ENCODE data around the gene HDAC9.

The HDAC9 gene

GRCh38 chr7:18590744-18591340 lies 95.3 kb downstream of the HDAC9 start:
- no CpG with 5 or more reads among the region's 1 CpG for WGBS
- Histone ChIP-seq H3K14ac (ENCODE audit: low read length in 2 of 2) (no peak overlapping the region), H3K4me2 (ENCODE audit: low read length, poor library complexity, severe bottlenecking) (no peak overlapping the region), H2AK5ac (ENCODE audit: low read length, severe bottlenecking) (no peak overlapping the region), H2AFZ (ENCODE audit: low read depth, low read length) (no peak overlapping the region), H3K9ac (ENCODE audit: low read length) (peak overlapping the region; percentile 28), H2BK120ac (ENCODE audit: low read depth, low read length) (no peak overlapping the region), H3K23ac (ENCODE audit: low read length in 2 of 2) (no peak overlapping the region), H3K27ac (ENCODE audit: low read length, poor library complexity, severe bottlenecking) (no peak overlapping the region), H4K91ac (ENCODE audit: low read length) (no peak overlapping the region), H3K79me1 (replicated peaks; ENCODE audit: low read length, poor library complexity, severe bottlenecking) (peaks cover 4% of the 10 kb centered on the region), H3K4me3 (ENCODE audit: insufficient read depth in 1 of 2, low read depth in 1 of 2, low read length in 2 of 2) (no peak overlapping the region), H3K18ac (ENCODE audit: low read depth in 1 of 2, low read length in 2 of 2) (no peak overlapping the region), H3K27me3 (ENCODE audit: control insufficient read depth in 1 of 2, insufficient read depth in 1 of 2, low read length in 2 of 2) (no peaks in the 10 kb centered on the region), H3K36me3 (ENCODE audit: control insufficient read depth in 1 of 2, insufficient read depth in 2 of 2, low read depth in 1 of 2, low read length in 2 of 2) (peaks cover 0 to 24% of the 10 kb centered on the region in 2 experiments), H2BK5ac (ENCODE audit: low read depth, low read length, poor library complexity, severe bottlenecking) (no peak overlapping the region), H4K8ac (ENCODE audit: low read length) (no peak overlapping the region), H3K9me3 (ENCODE audit: control insufficient read depth, low read length) (no peaks in the 10 kb centered on the region), H3K4ac (ENCODE audit: low read depth in 1 of 2, low read length in 2 of 2) (no peak overlapping the region), H3K4me1 (ENCODE audit: control insufficient read depth, insufficient read depth, low read depth, low read length) (no peaks in the 10 kb centered on the region), H2BK15ac (ENCODE audit: low read depth, poor library complexity, severe bottlenecking) (no peak overlapping the region), H2BK12ac (ENCODE audit: low read length in 2 of 2) (no peak overlapping the region)
- DNase-seq: peak; percentile 61

- H4K91ac ChIP-seq (ENCODE audit: low read length): no peak overlapping the region
- no peak overlapping the region for H3K23ac ChIP-seq (ENCODE audit: low read length in 2 of 2)
- no peak overlapping the region for H4K8ac ChIP-seq (ENCODE audit: low read length)
- peaks cover 1 to 33% of the 10 kb centered on the region in 2 experiments for H3K36me3 ChIP-seq (ENCODE audit: control insufficient read depth in 1 of 2, insufficient read depth in 2 of 2, low read depth in 1 of 2, low read length in 2 of 2)
- no peak overlapping the region for H2AFZ ChIP-seq (ENCODE audit: low read depth, low read length)
- no peak overlapping the region for H3K9ac ChIP-seq (ENCODE audit: low read length)
- H2BK12ac ChIP-seq (ENCODE audit: low read length in 2 of 2): no peak overlapping the region
- no peak overlapping the region for H2BK5ac ChIP-seq (ENCODE audit: low read depth, low read length, poor library complexity, severe bottlenecking)
- H3K18ac ChIP-seq (ENCODE audit: low read depth in 1 of 2, low read length in 2 of 2): no peak overlapping the region
- H3K4me1 ChIP-seq (ENCODE audit: control insufficient read depth, insufficient read depth, low read depth, low read length): no peaks in the 10 kb centered on the region
- no peak overlapping the region for H3K14ac ChIP-seq (ENCODE audit: low read length in 2 of 2)
- H3K27me3 ChIP-seq (ENCODE audit: control insufficient read depth in 1 of 2, insufficient read depth in 1 of 2, low read length in 2 of 2): no peaks in the 10 kb centered on the region
- no peak overlapping the region for H2BK120ac ChIP-seq (ENCODE audit: low read depth, low read length)
- DNase-seq: peak; percentile 25
- H3K27ac ChIP-seq (ENCODE audit: low read length, poor library complexity, severe bottlenecking): no peak overlapping the region
- H3K4me2 ChIP-seq (ENCODE audit: low read length, poor library complexity, severe bottlenecking): no peak overlapping the region
- no peak overlapping the region for H2BK15ac ChIP-seq (ENCODE audit: low read depth, poor library complexity, severe bottlenecking)
- 73% methylated on average over 4 of the region's 4 CpGs for WGBS
- peaks cover 1% of the 10 kb centered on the region for H3K79me1 ChIP-seq (replicated peaks; ENCODE audit: low read length, poor library complexity, severe bottlenecking)
- H2AK5ac ChIP-seq (ENCODE audit: low read length, severe bottlenecking): no peak overlapping the region
- no peak overlapping the region for H3K4ac ChIP-seq (ENCODE audit: low read depth in 1 of 2, low read length in 2 of 2)
- H3K4me3 ChIP-seq (ENCODE audit: insufficient read depth in 1 of 2, low read depth in 1 of 2, low read length in 2 of 2): no peak overlapping the region
- H3K9me3 ChIP-seq (ENCODE audit: control insufficient read depth, low read length): no peaks in the 10 kb centered on the region
These were observed 98.2 kb downstream of the HDAC9 start for GRCh38 chr7:18593602-18594279.

GRCh38 chr7:18597754-18598153 lies 102.2 kb downstream of the HDAC9 start:
- no peak overlapping the region for H3K23ac ChIP-seq (ENCODE audit: low read length in 2 of 2)
- no peak overlapping the region for H3K18ac ChIP-seq (ENCODE audit: low read depth in 1 of 2, low read length in 2 of 2)
- no peak overlapping the region for H3K4me3 ChIP-seq (ENCODE audit: insufficient read depth in 1 of 2, low read depth in 1 of 2, low read length in 2 of 2)
- H2BK120ac ChIP-seq (ENCODE audit: low read depth, low read length): no peak overlapping the region
- H3K4ac ChIP-seq (ENCODE audit: low read depth in 1 of 2, low read length in 2 of 2): no peak overlapping the region
- no peak overlapping the region for H2AK5ac ChIP-seq (ENCODE audit: low read length, severe bottlenecking)
- H3K9ac ChIP-seq (ENCODE audit: low read length): no peak overlapping the region
- no peak overlapping the region for H2BK5ac ChIP-seq (ENCODE audit: low read depth, low read length, poor library complexity, severe bottlenecking)
- H3K4me2 ChIP-seq (ENCODE audit: low read length, poor library complexity, severe bottlenecking): no peak overlapping the region
- H3K4me1 ChIP-seq (ENCODE audit: control insufficient read depth, insufficient read depth, low read depth, low read length): no peaks in the 10 kb centered on the region
- no peaks in the 10 kb centered on the region for H3K79me1 ChIP-seq (replicated peaks; ENCODE audit: low read length, poor library complexity, severe bottlenecking)
- no peak overlapping the region for H3K27ac ChIP-seq (ENCODE audit: low read length, poor library complexity, severe bottlenecking)
- no peak overlapping the region for H4K8ac ChIP-seq (ENCODE audit: low read length)
- peaks cover 6 to 56% of the 10 kb centered on the region in 2 experiments for H3K36me3 ChIP-seq (ENCODE audit: control insufficient read depth in 1 of 2, insufficient read depth in 2 of 2, low read depth in 1 of 2, low read length in 2 of 2)
- no peak overlapping the region for H2AFZ ChIP-seq (ENCODE audit: low read depth, low read length)
- 100% methylated on average over 1 of the region's 1 CpG for WGBS
- H2BK12ac ChIP-seq (ENCODE audit: low read length in 2 of 2): no peak overlapping the region
- no peak overlapping the region for H2BK15ac ChIP-seq (ENCODE audit: low read depth, poor library complexity, severe bottlenecking)
- H3K27me3 ChIP-seq (ENCODE audit: control insufficient read depth in 1 of 2, insufficient read depth in 1 of 2, low read length in 2 of 2): no peaks in the 10 kb centered on the region
- no peak overlapping the region for H4K91ac ChIP-seq (ENCODE audit: low read length)
- DNase-seq: no peak
- no peak overlapping the region for H3K14ac ChIP-seq (ENCODE audit: low read length in 2 of 2)
- peaks cover 38% of the 10 kb centered on the region for H3K9me3 ChIP-seq (ENCODE audit: control insufficient read depth, low read length)

DNA sequence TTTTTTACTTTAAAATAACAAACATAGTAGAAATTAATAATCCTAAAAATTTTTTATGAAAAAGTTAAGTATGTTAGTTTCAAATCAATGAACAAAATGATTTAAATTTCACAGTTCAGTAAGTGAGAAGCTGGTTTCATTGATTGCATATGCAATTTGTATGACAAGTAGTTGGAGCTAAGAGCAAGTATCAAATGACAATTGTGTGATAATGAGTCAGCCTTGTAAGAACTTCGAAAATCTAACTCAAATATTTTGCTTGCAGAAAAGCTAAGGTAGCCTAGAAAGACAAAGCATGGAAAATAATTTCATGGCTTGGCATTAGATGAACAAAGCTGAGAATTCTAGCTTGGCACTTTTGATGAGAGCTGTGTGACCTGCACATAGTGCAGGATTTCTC lies 111.5 kb downstream of the HDAC9 start:
- Histone ChIP-seq H3K27ac (ENCODE audit: low read length, poor library complexity, severe bottlenecking) (no peak overlapping the region), H2BK120ac (ENCODE audit: low read depth, low read length) (no peak overlapping the region), H2AK5ac (ENCODE audit: low read length, severe bottlenecking) (no peak overlapping the region), H3K14ac (ENCODE audit: low read length in 2 of 2) (no peak overlapping the region), H3K4me1 (ENCODE audit: control insufficient read depth, insufficient read depth, low read depth, low read length) (no peaks in the 10 kb centered on the region), H3K4me3 (ENCODE audit: insufficient read depth in 1 of 2, low read depth in 1 of 2, low read length in 2 of 2) (no peak overlapping the region), H3K23ac (ENCODE audit: low read length in 2 of 2) (no peak overlapping the region), H3K18ac (ENCODE audit: low read depth in 1 of 2, low read length in 2 of 2) (no peak overlapping the region), H4K91ac (ENCODE audit: low read length) (no peak overlapping the region), H3K79me1 (replicated peaks; ENCODE audit: low read length, poor library complexity, severe bottlenecking) (no peaks in the 10 kb centered on the region), H3K9me3 (ENCODE audit: control insufficient read depth, low read length) (peaks cover 40% of the 10 kb centered on the region), H3K36me3 (ENCODE audit: control insufficient read depth in 1 of 2, insufficient read depth in 2 of 2, low read depth in 1 of 2, low read length in 2 of 2) (peaks cover 7 to 15% of the 10 kb centered on the region in 2 experiments), H3K4me2 (ENCODE audit: low read length, poor library complexity, severe bottlenecking) (no peak overlapping the region), H4K8ac (ENCODE audit: low read length) (no peak overlapping the region), H2BK15ac (ENCODE audit: low read depth, poor library complexity, severe bottlenecking) (no peak overlapping the region), H3K4ac (ENCODE audit: low read depth in 1 of 2, low read length in 2 of 2) (no peak overlapping the region), H2AFZ (ENCODE audit: low read depth, low read length) (no peak overlapping the region), H2BK5ac (ENCODE audit: low read depth, low read length, poor library complexity, severe bottlenecking) (no peak overlapping the region), H3K27me3 (ENCODE audit: control insufficient read depth in 1 of 2, insufficient read depth in 1 of 2, low read length in 2 of 2) (no peaks in the 10 kb centered on the region), H2BK12ac (ENCODE audit: low read length in 2 of 2) (no peak overlapping the region), H3K9ac (ENCODE audit: low read length) (no peak overlapping the region)
- no peak for DNase-seq
- 95% methylated on average over 1 of the region's 1 CpG for WGBS
